Endometrium (tissue), 2 donors: Measurements from ENCODE around the gene MTMR4.
"Not testable (repeated sequence)": the region's sequence is repeated elsewhere in the genome, so short reads cannot be mapped to it uniquely, and the experiment has no call there.

Source experiments
- FAIRE-seq: peaks from 2 replicates; lab custom pipeline; 2012; peaks lifted over from hg19 to GRCh38; lab: Jason Lieb, UNC
- donor health status: control.
- donor health status: control.

The MTMR4 gene

GRCh38 chr17:58525239-58525638 is 10.8 kb upstream of the MTMR4 start:
- FAIRE-seq: no peak

- FAIRE-seq: no peak
Observed at GRCh38 chr17:58521680-58522079, 7.2 kb upstream of the MTMR4 start.

GRCh38 chr17:58520843-58521430 is 6.5 kb upstream of the MTMR4 start:
- no peak for FAIRE-seq

- FAIRE-seq: peak; percentile 99
Observed at GRCh38 chr17:58517928-58518609, 3.6 kb upstream of the MTMR4 start.

GRCh38 chr17:58517378-58517927 is 3.0 kb upstream of the MTMR4 start:
- FAIRE-seq: no peak

- FAIRE-seq: no peak
Observed at GRCh38 chr17:58516644-58517377, 2.4 kb upstream of the MTMR4 start.

- FAIRE-seq: no peak
Observed at GRCh38 chr17:58515286-58515685, 848 bp upstream of the MTMR4 start.

- no peak for FAIRE-seq
Observed at GRCh38 chr17:58514770-58515157, 326 bp upstream of the MTMR4 start.

GRCh38 chr17:58513267-58513964 is 1.0 kb downstream of the MTMR4 start:
- FAIRE-seq: no peak

- FAIRE-seq: no peak
Observed at GRCh38 chr17:58510075-58510474, 4.4 kb downstream of the MTMR4 start.

GRCh38 chr17:58508341-58509067 is 5.9 kb downstream of the MTMR4 start:
- no peak for FAIRE-seq

GRCh38 chr17:58507123-58507634 is 7.3 kb downstream of the MTMR4 start:
- FAIRE-seq: no peak

- FAIRE-seq: no peak
Observed at GRCh38 chr17:58506354-58507080, 7.9 kb downstream of the MTMR4 start.

- FAIRE-seq: no peak
Observed at GRCh38 chr17:58504826-58505351, 9.5 kb downstream of the MTMR4 start.

- FAIRE-seq: no peak
Observed at GRCh38 chr17:58503866-58504265, 10.6 kb downstream of the MTMR4 start.

- FAIRE-seq: not testable (repeated sequence)
Observed at GRCh38 chr17:58503134-58503533, 11.3 kb downstream of the MTMR4 start.

- no peak for FAIRE-seq
Observed at GRCh38 chr17:58501451-58501850, 13.0 kb downstream of the MTMR4 start.

GRCh38 chr17:58498177-58498828 is 16.1 kb downstream of the MTMR4 start:
- no peak for FAIRE-seq

GRCh38 chr17:58493506-58493905 is 20.9 kb downstream of the MTMR4 start:
- FAIRE-seq: no peak
